ENCODE results near the gene FGFR3.

FGFR3 gene

DNA sequence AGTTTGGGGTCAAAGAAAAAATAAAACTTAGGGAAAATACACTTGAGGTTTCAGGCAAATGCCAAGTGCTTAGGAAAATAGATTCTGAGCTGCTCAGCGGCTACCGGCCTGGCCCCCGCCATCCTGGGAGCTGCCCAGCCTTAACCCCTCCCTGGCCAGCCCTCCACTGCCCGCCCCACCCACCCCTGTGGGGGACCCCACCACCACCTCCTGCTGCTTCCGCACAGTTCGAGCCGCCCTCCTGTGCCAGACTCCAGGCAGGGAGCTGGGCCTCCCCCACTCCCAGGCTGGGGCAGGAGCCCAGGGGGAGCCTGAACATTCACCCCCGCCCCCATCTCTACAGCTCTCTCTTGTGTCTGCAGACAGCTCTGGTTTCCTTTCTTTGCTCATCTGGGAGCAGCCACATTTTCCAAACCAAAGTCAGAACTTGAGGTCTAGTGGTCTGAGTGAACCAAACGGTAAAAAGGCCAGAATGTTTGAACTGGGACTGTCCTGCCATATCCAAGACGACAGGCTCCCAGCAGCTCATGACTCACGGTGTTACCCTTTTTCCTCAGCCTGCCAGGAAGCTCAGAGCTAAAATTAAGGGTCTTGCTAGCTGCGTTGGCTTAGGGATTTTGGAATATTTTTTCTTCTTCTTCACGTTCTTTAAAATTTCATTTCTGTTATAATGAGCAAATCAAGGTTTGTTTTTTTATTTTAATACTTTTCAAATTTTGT is 4.7 kb upstream of the FGFR3 start:
- Mint-ChIP-seq H3K4me1 (no peaks in the 10 kb centered on the region), H3K27me3 (peaks cover 19% of the 10 kb centered on the region), H3K9me3 (no peaks in the 10 kb centered on the region), H3K36me3 (ENCODE audit: insufficient read depth) (no peaks in the 10 kb centered on the region), H3K4me3 (no peak overlapping the region), H3K27ac (ENCODE audit: low read depth) (no peak overlapping the region)
- ATAC-seq (replicated peaks; ENCODE audit: extremely low read depth, poor library complexity, severe bottlenecking) (no peak), DNase-seq (ENCODE audit: low spot score in 2 of 2) (no peak)

DNA sequence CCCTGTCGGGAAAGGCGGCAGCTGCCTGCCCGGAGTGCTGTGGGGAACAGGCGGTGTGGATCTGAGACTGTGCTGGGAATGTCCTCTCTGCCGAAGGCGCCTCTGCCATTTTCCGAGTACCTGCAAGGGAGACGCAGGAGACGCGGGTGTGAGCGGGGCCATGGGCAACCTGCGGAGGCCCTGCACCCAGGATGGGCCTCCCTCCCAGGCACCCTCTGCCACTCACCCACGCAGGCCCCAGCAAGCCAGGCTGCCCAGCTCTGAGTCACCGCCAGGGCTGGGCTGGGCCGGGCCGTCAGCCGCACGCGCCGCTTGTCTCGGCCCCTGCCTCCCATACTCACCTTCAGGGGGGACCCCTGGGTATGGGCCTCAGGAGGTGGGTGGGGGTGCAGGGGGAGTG is 3.5 kb upstream of the FGFR3 start:
- H3K27ac Mint-ChIP-seq (ENCODE audit: low read depth) = no peak overlapping the region
- H3K27me3 Mint-ChIP-seq = peaks cover 19% of the 10 kb centered on the region
- ATAC-seq (replicated peaks; ENCODE audit: extremely low read depth, poor library complexity, severe bottlenecking) = no peak
- no peaks in the 10 kb centered on the region for H3K9me3 Mint-ChIP-seq
- DNase-seq (ENCODE audit: low spot score in 2 of 2) = no peak
- no peaks in the 10 kb centered on the region for H3K36me3 Mint-ChIP-seq (ENCODE audit: insufficient read depth)
- H3K4me3 Mint-ChIP-seq = no peak overlapping the region
- H3K4me1 Mint-ChIP-seq = no peaks in the 10 kb centered on the region

DNA sequence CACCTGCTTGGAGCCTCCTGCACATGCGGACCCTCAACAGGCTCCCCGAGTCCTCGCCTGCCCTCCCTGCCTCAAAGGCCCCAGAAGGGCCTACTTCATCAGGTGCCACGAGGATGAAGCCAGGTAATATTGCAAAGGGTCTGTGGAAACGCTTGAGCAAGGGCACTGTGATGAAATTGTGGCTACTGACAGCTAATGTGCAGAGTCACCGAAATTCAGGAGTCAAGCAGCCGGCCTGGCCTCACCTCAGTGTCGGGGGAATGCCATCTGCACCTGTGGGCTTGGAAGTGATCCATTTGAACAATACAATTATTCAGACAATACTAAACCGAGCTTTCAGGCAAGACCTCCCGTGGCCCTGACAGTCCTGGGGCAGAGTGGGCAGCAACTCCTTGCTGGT is 3.1 kb upstream of the FGFR3 start:
- H3K4me3 Mint-ChIP-seq = no peak overlapping the region
- ATAC-seq (replicated peaks; ENCODE audit: extremely low read depth, poor library complexity, severe bottlenecking) (no peak), DNase-seq (ENCODE audit: low spot score in 2 of 2) (no peak)
- H3K9me3 Mint-ChIP-seq = no peaks in the 10 kb centered on the region
- H3K4me1 Mint-ChIP-seq = no peaks in the 10 kb centered on the region
- H3K27ac Mint-ChIP-seq (ENCODE audit: low read depth) = no peak overlapping the region
- no peaks in the 10 kb centered on the region for H3K36me3 Mint-ChIP-seq (ENCODE audit: insufficient read depth)
- peaks cover 19% of the 10 kb centered on the region for H3K27me3 Mint-ChIP-seq

DNA sequence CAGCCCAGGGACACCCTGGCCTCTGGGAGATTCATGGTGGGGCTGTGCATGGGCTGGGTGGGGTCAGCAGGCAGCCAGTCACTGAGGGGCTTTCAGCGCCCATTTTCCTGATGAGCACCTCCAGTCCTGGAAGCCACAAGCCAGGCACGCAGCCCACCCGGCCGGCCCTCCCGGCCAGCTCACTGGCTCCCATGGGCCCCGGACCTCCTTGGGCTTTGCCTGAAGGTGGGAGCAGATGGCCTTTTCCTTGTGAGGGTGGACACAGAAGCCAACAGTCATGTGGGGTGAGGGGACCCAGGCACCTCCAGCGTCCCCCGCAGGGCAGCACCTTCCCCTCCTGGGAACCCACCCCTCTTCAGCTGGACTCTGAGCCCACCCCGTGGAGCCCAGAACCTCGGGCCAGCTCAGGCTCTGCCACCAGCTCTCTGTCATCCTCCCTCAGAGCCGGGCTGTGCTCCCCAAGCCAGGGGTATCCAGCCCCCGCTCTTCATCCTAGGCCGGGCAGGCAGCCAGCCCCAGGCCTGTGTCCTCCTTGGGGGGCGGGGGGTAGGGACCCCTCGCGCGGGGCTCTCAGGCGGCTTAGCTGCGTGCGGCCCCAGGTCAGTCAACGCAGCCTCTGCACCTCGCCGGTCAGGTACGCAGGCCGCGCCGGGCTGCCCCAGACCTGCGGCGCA is 798 bp upstream of the FGFR3 start:
- Mint-ChIP-seq H3K4me3 (peak overlapping the region; percentile 57), H3K27me3 (peaks cover 34% of the 10 kb centered on the region), H3K9me3 (no peaks in the 10 kb centered on the region), H3K4me1 (no peaks in the 10 kb centered on the region), H3K27ac (ENCODE audit: low read depth) (peak overlapping the region; percentile 44), H3K36me3 (ENCODE audit: insufficient read depth) (no peaks in the 10 kb centered on the region)
- ATAC-seq (replicated peaks; ENCODE audit: extremely low read depth, poor library complexity, severe bottlenecking) (no peak), DNase-seq (ENCODE audit: low spot score in 2 of 2) (no peak)

DNA sequence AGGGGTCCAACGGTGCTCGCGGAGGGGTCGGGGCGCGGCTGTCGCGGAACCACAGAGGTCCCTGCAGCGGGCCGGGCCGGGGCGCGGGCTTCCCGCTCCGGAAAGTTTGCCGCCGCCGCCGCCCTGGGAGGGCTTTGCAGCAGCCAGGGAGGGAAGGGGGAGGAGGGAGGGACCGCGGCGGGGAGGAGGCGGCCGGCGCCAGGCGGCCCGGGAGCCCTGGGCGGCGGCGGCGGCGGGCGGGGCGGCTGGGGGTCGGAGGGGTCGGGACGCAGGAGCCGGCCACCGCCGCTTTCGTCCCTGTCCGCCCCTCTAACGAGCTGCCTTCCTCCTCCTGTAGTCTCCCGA is 375 bp downstream of the FGFR3 start:
- H3K27me3 Mint-ChIP-seq = peaks cover 35% of the 10 kb centered on the region
- DNase-seq (ENCODE audit: low spot score in 2 of 2) (no peak), ATAC-seq (replicated peaks; ENCODE audit: extremely low read depth, poor library complexity, severe bottlenecking) (no peak)
- no peaks in the 10 kb centered on the region for H3K4me1 Mint-ChIP-seq
- no peaks in the 10 kb centered on the region for H3K36me3 Mint-ChIP-seq (ENCODE audit: insufficient read depth)
- H3K27ac Mint-ChIP-seq (ENCODE audit: low read depth) = no peak overlapping the region
- H3K4me3 Mint-ChIP-seq = no peak overlapping the region
- no peaks in the 10 kb centered on the region for H3K9me3 Mint-ChIP-seq

DNA sequence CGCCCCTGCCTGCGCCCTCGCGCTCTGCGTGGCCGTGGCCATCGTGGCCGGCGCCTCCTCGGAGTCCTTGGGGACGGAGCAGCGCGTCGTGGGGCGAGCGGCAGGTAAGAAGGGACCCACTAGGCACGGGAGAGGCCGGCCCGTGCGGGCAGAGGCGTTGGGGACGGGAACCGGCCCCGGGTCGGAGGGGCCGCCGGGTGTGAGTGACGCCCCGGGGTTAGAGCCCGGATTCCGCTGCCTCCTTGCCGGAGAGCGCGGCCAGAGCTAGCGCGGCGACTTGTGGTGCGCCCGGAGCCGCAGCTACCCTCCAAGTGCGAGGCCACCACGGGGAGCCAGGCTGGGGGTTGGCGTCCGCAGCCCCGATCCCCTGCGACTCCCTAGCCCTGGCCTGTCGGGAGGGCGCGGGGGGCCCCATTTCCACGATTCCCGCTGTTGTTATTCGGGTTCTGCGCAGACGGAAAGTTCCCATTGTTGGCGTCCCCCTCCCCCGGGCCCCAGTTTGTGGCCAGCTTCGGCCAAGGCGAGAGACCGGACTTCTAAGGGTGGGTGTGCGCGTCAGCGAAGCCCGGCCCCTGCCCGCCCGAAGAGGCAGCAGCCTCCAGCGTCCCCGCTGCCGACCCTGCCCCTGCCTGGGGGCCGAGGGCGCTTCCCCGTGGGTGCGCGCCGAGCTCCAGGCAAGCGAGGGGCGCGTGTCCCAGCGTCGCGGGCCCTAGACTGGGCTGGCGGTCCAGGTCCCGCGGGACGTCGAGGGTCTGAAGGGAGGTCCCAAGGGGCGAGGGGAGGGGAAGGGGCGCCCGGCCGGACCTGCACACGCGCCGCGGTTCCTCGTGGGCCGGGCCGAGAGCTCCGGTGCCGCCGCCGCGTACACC is 1.1 kb downstream of the FGFR3 start:
- Mint-ChIP-seq H3K4me1 (no peaks in the 10 kb centered on the region), H3K9me3 (no peaks in the 10 kb centered on the region), H3K4me3 (no peak overlapping the region), H3K27ac (ENCODE audit: low read depth) (no peak overlapping the region), H3K27me3 (peaks cover 41% of the 10 kb centered on the region), H3K36me3 (ENCODE audit: insufficient read depth) (no peaks in the 10 kb centered on the region)
- no peak for ATAC-seq (replicated peaks; ENCODE audit: extremely low read depth, poor library complexity, severe bottlenecking)
- DNase-seq (ENCODE audit: low spot score in 2 of 2) = no peak

DNA sequence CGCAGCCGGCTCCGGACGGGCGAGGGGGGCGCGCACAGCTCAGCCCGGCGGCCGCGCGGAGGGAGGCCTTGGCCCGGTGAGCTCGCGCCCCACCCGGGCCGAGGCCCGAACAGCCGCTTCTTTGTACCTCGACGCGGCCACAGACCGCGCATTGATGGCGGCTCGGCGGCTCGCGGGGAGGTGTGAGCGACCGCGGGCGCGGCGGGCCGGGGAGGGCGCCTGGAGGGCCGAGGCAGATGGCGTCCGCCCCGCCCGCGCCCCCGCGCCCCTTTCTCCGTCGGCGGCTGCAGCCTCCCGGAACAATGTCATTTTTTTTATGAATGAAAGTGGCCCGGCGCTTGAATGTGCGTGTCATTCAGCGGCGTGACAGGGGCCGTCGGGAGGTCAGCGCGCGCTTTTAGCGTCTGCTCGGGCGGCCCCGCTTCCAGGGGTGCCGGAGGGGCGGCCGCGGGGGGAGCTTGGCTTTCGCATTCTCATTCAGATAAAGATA is 1.8 kb downstream of the FGFR3 start:
- DNase-seq (ENCODE audit: low spot score in 2 of 2) (no peak), ATAC-seq (replicated peaks; ENCODE audit: extremely low read depth, poor library complexity, severe bottlenecking) (no peak)
- Mint-ChIP-seq H3K27ac (ENCODE audit: low read depth) (no peak overlapping the region), H3K4me3 (peak overlapping the region; percentile 4), H3K4me1 (no peaks in the 10 kb centered on the region), H3K36me3 (ENCODE audit: insufficient read depth) (no peaks in the 10 kb centered on the region), H3K27me3 (peaks cover 41% of the 10 kb centered on the region), H3K9me3 (no peaks in the 10 kb centered on the region)

DNA sequence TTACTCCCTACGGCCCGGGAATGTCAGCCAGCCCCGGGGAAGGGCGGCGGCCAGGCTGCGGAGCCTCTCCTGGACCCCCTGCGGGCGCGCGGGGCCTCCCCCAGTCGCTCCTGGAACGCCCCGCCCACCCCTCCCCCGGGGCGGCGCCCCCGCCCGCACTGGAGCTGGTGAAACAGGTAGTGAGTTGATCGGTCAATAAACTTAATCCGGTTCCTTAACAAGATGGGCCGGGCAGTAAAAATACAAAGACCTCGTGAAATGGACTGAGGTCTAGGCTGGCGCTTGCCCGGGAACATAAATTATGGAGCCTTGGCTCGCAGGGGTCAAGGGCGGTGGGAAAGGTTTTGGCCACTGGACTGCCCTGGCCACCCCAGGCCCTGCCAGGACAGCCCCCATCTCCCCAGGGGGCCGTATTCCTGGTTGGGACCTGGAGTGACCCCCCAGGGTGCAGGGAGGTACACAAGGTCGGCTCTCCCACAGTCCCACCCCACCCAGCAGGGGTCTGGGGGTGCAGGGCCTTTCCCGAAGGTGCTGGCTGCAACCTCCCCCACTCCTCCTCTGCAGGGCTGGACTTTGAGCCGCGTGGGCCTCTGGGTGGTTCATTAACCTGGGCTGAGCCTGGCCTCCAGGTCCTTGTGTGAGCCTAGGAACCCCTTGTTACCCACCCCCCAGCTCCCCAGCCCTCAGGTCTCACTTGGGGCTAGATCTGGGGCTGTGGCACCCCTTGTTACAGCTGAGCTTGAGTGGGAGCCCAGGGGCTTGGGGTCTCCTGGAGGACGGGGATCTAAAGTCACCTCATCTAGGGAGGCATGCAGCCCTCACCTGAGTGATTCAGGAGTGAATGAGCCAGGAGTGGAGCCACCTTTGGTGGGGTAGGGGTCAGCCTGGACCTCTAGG is 2.5 kb downstream of the FGFR3 start:
- Mint-ChIP-seq H3K9me3 (no peaks in the 10 kb centered on the region), H3K36me3 (ENCODE audit: insufficient read depth) (no peaks in the 10 kb centered on the region), H3K27ac (ENCODE audit: low read depth) (no peak overlapping the region), H3K4me3 (peak overlapping the region; percentile 4), H3K27me3 (peaks cover 36% of the 10 kb centered on the region), H3K4me1 (no peaks in the 10 kb centered on the region)
- ATAC-seq (replicated peaks; ENCODE audit: extremely low read depth, poor library complexity, severe bottlenecking) (no peak), DNase-seq (ENCODE audit: low spot score in 2 of 2) (no peak)

DNA sequence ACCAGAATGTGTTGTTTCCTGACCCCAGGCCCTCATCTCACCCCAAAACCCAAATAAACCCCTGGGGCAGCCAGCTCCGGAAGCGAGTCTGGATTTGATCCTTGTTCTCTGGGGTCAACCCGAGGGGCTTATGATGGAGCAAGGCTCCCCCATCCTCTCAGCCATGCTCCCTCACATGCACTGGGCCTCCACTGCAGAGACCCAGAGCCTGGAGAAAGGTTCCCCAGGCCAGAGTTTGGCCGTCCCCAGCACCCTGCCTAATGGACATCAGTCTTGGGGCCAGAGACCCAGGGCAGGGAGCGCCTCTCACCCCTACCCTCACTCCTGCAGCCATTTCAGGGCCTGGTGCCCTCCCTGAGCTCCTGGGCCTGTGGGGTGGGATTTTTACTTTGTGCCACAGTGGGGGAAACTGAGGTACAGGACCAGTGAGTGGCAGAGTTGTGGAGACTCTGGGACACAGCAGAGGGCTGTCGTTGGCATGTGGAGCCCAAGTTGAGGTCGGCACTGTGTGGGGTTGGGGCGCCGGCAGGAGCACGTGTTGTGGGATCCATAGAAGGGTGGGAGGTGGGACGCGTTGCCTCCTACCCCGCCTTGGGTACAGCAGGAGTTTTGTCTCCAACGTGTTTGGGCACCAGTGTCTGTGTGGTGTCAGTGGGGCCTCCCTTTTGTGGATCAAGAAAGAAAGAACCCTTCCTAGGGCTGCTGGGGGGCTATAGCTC is 3.6 kb downstream of the FGFR3 start:
- no peak for DNase-seq (ENCODE audit: low spot score in 2 of 2)
- peaks cover 25% of the 10 kb centered on the region for H3K27me3 Mint-ChIP-seq
- ATAC-seq (replicated peaks; ENCODE audit: extremely low read depth, poor library complexity, severe bottlenecking) = no peak
- H3K27ac Mint-ChIP-seq (ENCODE audit: low read depth) = no peak overlapping the region
- peak overlapping the region; percentile 13 for H3K4me3 Mint-ChIP-seq
- H3K4me1 Mint-ChIP-seq = no peaks in the 10 kb centered on the region
- no peaks in the 10 kb centered on the region for H3K9me3 Mint-ChIP-seq
- H3K36me3 Mint-ChIP-seq (ENCODE audit: insufficient read depth) = no peaks in the 10 kb centered on the region

DNA sequence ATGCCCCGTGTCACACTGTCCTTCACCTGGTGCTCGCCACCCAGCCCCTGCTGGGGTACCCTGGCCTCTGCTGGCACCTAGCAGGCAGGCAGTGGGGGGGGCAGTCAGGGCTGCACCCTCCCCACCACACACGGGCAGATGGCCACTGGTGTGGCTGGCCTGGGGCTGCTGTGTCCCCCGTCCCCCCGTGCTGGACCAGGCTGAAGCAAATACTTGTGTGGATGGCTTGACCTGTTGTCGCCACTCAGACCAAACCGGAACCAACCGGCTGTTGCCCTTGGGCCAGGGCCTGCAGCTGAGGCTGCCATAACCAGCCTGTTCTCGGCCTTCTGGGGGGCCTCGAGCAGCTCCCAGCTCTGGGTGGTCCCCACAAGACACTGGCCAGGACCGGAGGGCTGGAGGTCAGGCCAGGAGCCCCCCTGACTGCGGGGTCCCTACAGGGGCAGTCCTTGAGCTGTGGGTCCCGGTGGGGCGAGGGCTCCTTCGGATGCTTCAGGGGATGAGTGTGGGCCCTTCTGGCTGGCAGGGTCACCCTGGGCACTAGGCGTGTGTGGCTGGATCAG is 4.3 kb downstream of the FGFR3 start:
- H3K27ac Mint-ChIP-seq (ENCODE audit: low read depth) = no peak overlapping the region
- no peaks in the 10 kb centered on the region for H3K36me3 Mint-ChIP-seq (ENCODE audit: insufficient read depth)
- no peaks in the 10 kb centered on the region for H3K9me3 Mint-ChIP-seq
- no peaks in the 10 kb centered on the region for H3K4me1 Mint-ChIP-seq
- no peak overlapping the region for H3K4me3 Mint-ChIP-seq
- H3K27me3 Mint-ChIP-seq = peaks cover 21% of the 10 kb centered on the region
- ATAC-seq (replicated peaks; ENCODE audit: extremely low read depth, poor library complexity, severe bottlenecking) = no peak
- no peak for DNase-seq (ENCODE audit: low spot score in 2 of 2)

DNA sequence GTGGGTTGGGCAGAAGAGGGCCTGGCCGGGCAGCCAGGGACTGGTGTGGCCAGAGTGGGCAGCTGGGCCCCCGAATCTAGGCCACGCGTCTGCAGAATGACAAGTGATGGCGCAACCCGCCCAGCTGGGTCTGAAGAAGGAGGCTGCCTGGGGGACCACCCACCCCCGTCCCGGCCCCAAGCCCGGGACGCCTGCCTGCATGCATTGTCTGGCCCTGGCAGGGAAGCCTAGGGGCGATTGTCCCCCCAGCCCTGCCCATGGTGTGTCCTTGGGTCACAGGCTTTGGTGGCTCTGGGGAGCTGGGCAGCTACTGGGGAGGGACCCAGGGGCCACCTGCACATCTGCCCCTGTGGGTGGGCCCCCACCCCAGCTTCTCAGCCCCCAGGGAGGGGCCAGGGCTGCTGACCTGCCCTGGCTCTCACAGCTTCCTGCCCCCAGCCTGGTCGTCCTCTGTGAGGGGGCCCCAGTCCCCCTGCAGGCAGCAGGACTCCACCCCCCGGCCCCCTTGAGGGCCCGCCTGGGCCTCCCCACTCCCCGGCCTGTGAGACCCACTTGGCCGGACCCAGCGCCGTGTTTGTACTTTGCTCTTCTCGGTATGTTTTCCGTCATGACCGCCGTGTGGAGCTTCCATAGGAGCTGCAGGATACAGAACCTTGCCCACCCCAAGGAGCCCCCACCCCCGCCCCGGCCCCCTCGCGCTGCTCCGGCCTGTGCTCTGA is 4.9 kb downstream of the FGFR3 start:
- H3K4me1 Mint-ChIP-seq = no peaks in the 10 kb centered on the region
- DNase-seq (ENCODE audit: low spot score in 2 of 2) (no peak), ATAC-seq (replicated peaks; ENCODE audit: extremely low read depth, poor library complexity, severe bottlenecking) (no peak)
- H3K9me3 Mint-ChIP-seq = no peaks in the 10 kb centered on the region
- H3K27ac Mint-ChIP-seq (ENCODE audit: low read depth) = no peak overlapping the region
- H3K27me3 Mint-ChIP-seq = peaks cover 21% of the 10 kb centered on the region
- H3K36me3 Mint-ChIP-seq (ENCODE audit: insufficient read depth) = no peaks in the 10 kb centered on the region
- H3K4me3 Mint-ChIP-seq = no peak overlapping the region

Measured in central memory CD8-positive, alpha-beta T cell (primary cell).